ENCODE results near the gene ADK.

The ADK gene

GRCh38 chr10:74672430-74673165 is 521.6 kb downstream of the ADK start:
- DNase-seq (ENCODE audit: low read depth): no peak

GRCh38 chr10:74674927-74675326 is 523.9 kb downstream of the ADK start:
- DNase-seq (ENCODE audit: low read depth): no peak

GRCh38 chr10:74675484-74675883 is 524.5 kb downstream of the ADK start:
- no peak for DNase-seq (ENCODE audit: low read depth)

- DNase-seq (ENCODE audit: low read depth): no peak
These were observed 526.9 kb downstream of the ADK start for GRCh38 chr10:74677951-74678350.

GRCh38 chr10:74681917-74682627 is 531.1 kb downstream of the ADK start:
- no peak for DNase-seq (ENCODE audit: low read depth)

GRCh38 chr10:74683067-74683466 is 532.0 kb downstream of the ADK start:
- no peak for DNase-seq (ENCODE audit: low read depth)

- no peak for DNase-seq (ENCODE audit: low read depth)
These were observed 532.8 kb downstream of the ADK start for GRCh38 chr10:74683621-74684364.

GRCh38 chr10:74684462-74684861 is 533.4 kb downstream of the ADK start:
- DNase-seq (ENCODE audit: low read depth): no peak

GRCh38 chr10:74685564-74685963 is 534.5 kb downstream of the ADK start:
- no peak for DNase-seq (ENCODE audit: low read depth)

- DNase-seq (ENCODE audit: low read depth): no peak
These were observed 539.4 kb downstream of the ADK start for GRCh38 chr10:74690393-74690792.

GRCh38 chr10:74691164-74691563 is 540.1 kb downstream of the ADK start:
- no peak for DNase-seq (ENCODE audit: low read depth)

- no peak for DNase-seq (ENCODE audit: low read depth)
These were observed 553.8 kb downstream of the ADK start for GRCh38 chr10:74704629-74705357.

- DNase-seq (ENCODE audit: low read depth): no peak
These were observed 554.4 kb downstream of the ADK start for GRCh38 chr10:74705358-74705980.

- DNase-seq (ENCODE audit: low read depth): no peak
These were observed 555.9 kb downstream of the ADK start for GRCh38 chr10:74706966-74707365.

GRCh38 chr10:74708246-74708645 is 557.2 kb downstream of the ADK start:
- no peak for DNase-seq (ENCODE audit: low read depth)

GRCh38 chr10:74718208-74718607 is 567.2 kb downstream of the ADK start:
- no peak for DNase-seq (ENCODE audit: low read depth)

GRCh38 chr10:74728225-74728624 is 577.2 kb downstream of the ADK start:
- DNase-seq (ENCODE audit: low read depth): no peak

- no peak for DNase-seq (ENCODE audit: low read depth)
These were observed 579.2 kb downstream of the ADK start for GRCh38 chr10:74730246-74730645.

- no peak for DNase-seq (ENCODE audit: low read depth)
These were observed 582.6 kb downstream of the ADK start for GRCh38 chr10:74733612-74734011.

- no peak for DNase-seq (ENCODE audit: low read depth)
These were observed 585.0 kb downstream of the ADK start for GRCh38 chr10:74736029-74736428.

GRCh38 chr10:74738052-74738451 is 587.0 kb downstream of the ADK start:
- no peak for DNase-seq (ENCODE audit: low read depth)

- no peak for DNase-seq (ENCODE audit: low read depth)
These were observed 587.5 kb downstream of the ADK start for GRCh38 chr10:74738542-74738941.
